GM23338 (cell line): ENCODE data around the gene ALG14. TPM values are rescaled to one million over a fixed set of nuclear protein-coding genes. Genes with fewer than 3 reads are reported as not detected.

ENCODE experiments used
- ATAC-seq: fragments of 200-7000 bp; cut with Tn5 transposase; 3 replicates; pipeline ENCODE4 v1.9.1; 2020
- DNase-seq: peaks from one replicate; pipeline ENCODE4 v3.0.0-alpha.2; 2015; ENCODE audit warnings: low spot score
- H2AFZ ChIP-seq: fragments of 200-600 bp; sonication (generic); 2 replicates; pipeline ENCODE4 v1.8.0; 2016; ENCODE audit warnings: antibody characterized with exemption, mild to moderate bottlenecking, moderate library complexity
- H3F3A ChIP-seq: fragments of 200-600 bp; sonication (generic); replicated peaks from 2 replicates; pipeline ENCODE4 v1.8.0; 2017; ENCODE audit warnings: antibody characterized with exemption, mixed run types, low read depth
- H3K27ac ChIP-seq: fragments of 200-600 bp; sonication (generic); 2 replicates; pipeline ENCODE4 v1.6.1; 2016; ENCODE audit warnings: low read depth
- H3K27me3 ChIP-seq: fragments of 200-600 bp; sonication (generic); 2 replicates; pipeline ENCODE4 v1.8.0; 2016; ENCODE audit warnings: mild to moderate bottlenecking, mixed run types, moderate library complexity; ENCODE audit not compliant: insufficient read depth
- H3K36me3 ChIP-seq: fragments of 200-600 bp; sonication (generic); 2 replicates; pipeline ENCODE4 v1.8.0; 2016; ENCODE audit warnings: mild to moderate bottlenecking; ENCODE audit not compliant: insufficient read depth
- H3K4me1 ChIP-seq: fragments of 200-600 bp; sonication (generic); 2 replicates; pipeline ENCODE4 v1.8.0; 2016; ENCODE audit warnings: mild to moderate bottlenecking, moderate library complexity; ENCODE audit not compliant: insufficient read depth
- H3K4me2 ChIP-seq: fragments of 200-600 bp; sonication (generic); 2 replicates; pipeline ENCODE4 v1.7.1; 2017; ENCODE audit warnings: mixed run types
- H3K4me3 ChIP-seq: fragments of 200-600 bp; sonication (generic); 2 replicates; pipeline ENCODE4 v1.6.1; 2016; ENCODE audit warnings: mixed run types
- H3K79me2 ChIP-seq: fragments of 200-600 bp; sonication (generic); replicated peaks from 2 replicates; pipeline ENCODE4 v1.8.0; 2017; ENCODE audit warnings: mild to moderate bottlenecking; ENCODE audit not compliant: insufficient read depth
- H3K9me2 ChIP-seq: fragments of 200-600 bp; sonication (generic); 2 replicates; pipeline ENCODE4 v1.8.0; 2017; ENCODE audit not compliant: insufficient read depth
- H4K20me1 ChIP-seq: fragments of 200-600 bp; sonication (generic); replicated peaks from 2 replicates; pipeline ENCODE4 v1.8.0; 2017; ENCODE audit warnings: mild to moderate bottlenecking; ENCODE audit not compliant: insufficient read depth
- H3K27ac Mint-ChIP-seq: 2 replicates; pipeline ENCODE4 v1.8.0; 2020; ENCODE audit warnings: inconsistent platforms, mild to moderate bottlenecking, moderate library complexity, mixed read lengths
- H3K27me3 Mint-ChIP-seq: 3 replicates; pipeline ENCODE4 v1.8.0; 2022; ENCODE audit warnings: low read depth, mild to moderate bottlenecking, moderate library complexity, mixed read lengths, inconsistent platforms; ENCODE audit not compliant: insufficient read depth, poor library complexity
- H3K36me3 Mint-ChIP-seq: 3 replicates; pipeline ENCODE4 v1.8.0; 2021; ENCODE audit warnings: low read depth, mild to moderate bottlenecking, inconsistent platforms, moderate library complexity, mixed read lengths
- H3K4me1 Mint-ChIP-seq: 3 replicates; pipeline ENCODE4 v1.8.0; 2020; ENCODE audit warnings: mild to moderate bottlenecking, inconsistent platforms, mixed read lengths
- H3K4me3 Mint-ChIP-seq: 3 replicates; pipeline ENCODE4 v1.8.0; 2021; ENCODE audit warnings: moderate library complexity, mild to moderate bottlenecking, inconsistent platforms, mixed read lengths
- H3K9me3 Mint-ChIP-seq: 3 replicates; pipeline ENCODE4 v1.8.0; 2020; ENCODE audit warnings: moderate library complexity, mild to moderate bottlenecking, inconsistent platforms, mixed read lengths
- CREB1 ChIP-seq: fragments of 250-450 bp; sonication (Bioruptor Pico); IDR thresholded peaks from 2 replicates; pipeline ENCODE4 v1.5.0; 2020; ENCODE audit warnings: low read depth, mild to moderate bottlenecking, moderate library complexity
- CTCF ChIP-seq, 2 experiments: fragments of 200-600 bp in 1 of 2; sonication (generic) in 1 of 2; conservative IDR thresholded peaks; 2 replicates each; pipeline versions ENCODE4 v1.5.1 to v1.6.1; 2016 to 2017; ENCODE audit warnings: antibody characterized with exemption in 2 of 2, low read depth in 2 of 2, mild to moderate bottlenecking in 2 of 2, moderate library complexity in 1 of 2
- ETS1 ChIP-seq: IDR thresholded peaks from 2 replicates; pipeline ENCODE4 v1.6.1; 2016; ENCODE audit warnings: antibody characterized with exemption
- EZH2 ChIP-seq: fragments of 200-600 bp; sonication (generic); IDR thresholded peaks from one replicate; pipeline ENCODE4 v1.8.0; 2017; ENCODE audit warnings: antibody characterized with exemption, mild to moderate bottlenecking, low read depth; ENCODE audit not compliant: unreplicated experiment
- EZH2phosphoT487 ChIP-seq: fragments of 200-600 bp; sonication (generic); IDR thresholded peaks from one replicate; pipeline ENCODE4 v1.8.1; 2018; ENCODE audit warnings: antibody characterized with exemption; ENCODE audit not compliant: unreplicated experiment
- JUNB ChIP-seq: IDR thresholded peaks from one replicate; pipeline ENCODE4 v1.6.1; 2016; ENCODE audit warnings: antibody characterized with exemption; ENCODE audit not compliant: unreplicated experiment
- POLR2AphosphoS5 ChIP-seq: IDR thresholded peaks from 2 replicates; pipeline ENCODE4 v1.6.1; 2016; ENCODE audit warnings: antibody characterized with exemption, low read depth
- REST ChIP-seq: IDR thresholded peaks from one replicate; pipeline ENCODE4 v1.6.1; 2018; ENCODE audit warnings: antibody characterized with exemption; ENCODE audit not compliant: unreplicated experiment
- STAT1 ChIP-seq: IDR thresholded peaks from one replicate; pipeline ENCODE4 v1.6.1; 2016; ENCODE audit warnings: antibody characterized with exemption; ENCODE audit not compliant: unreplicated experiment
- ZNF114 ChIP-seq: fragments of 250-450 bp; sonication (Bioruptor Pico); IDR thresholded peaks from 2 replicates; pipeline ENCODE4 v1.5.0; 2020; ENCODE audit warnings: mild to moderate bottlenecking, moderate library complexity
- ZNF462 ChIP-seq: fragments of 250-450 bp; sonication (Bioruptor Pico); IDR thresholded peaks from 2 replicates; pipeline ENCODE4 v1.5.0; 2020; ENCODE audit warnings: mild to moderate bottlenecking, moderate library complexity
- polyA plus RNA-seq: library from polyadenylated mRNA; unstranded; fragments of >200 nt; fragmentation: Nextera tagmentation; extraction: Ambion mirVana; gene quantifications from 2 replicates; pipeline ENCODE4 v1.2.1, GENCODE V29; 2016
- total RNA-seq: library from RNA; depleted of rRNA; stranded (reverse); fragments of >200 nt; shearing (Covaris generic); gene quantifications from 2 replicates; pipeline ENCODE4 v1.2.3, GENCODE V29; 2014

The ALG14 gene
- total and polyA plus RNA-seq, 2 experiments from 2014 or later, result 0.42 to 2.8 TPM

GRCh38 chr1:94929351-94930217 lies 143.2 kb downstream of the ALG14 start:
- TF ChIP-seq ZNF462 (no peak), JUNB (no peak), EZH2 (no peak), STAT1 (no peak), CTCF (conservative IDR thresholded peaks at IDR 0.05; ENCODE audit: low read depth in 2 of 2) (no peak), CREB1 (no peak), EZH2phosphoT487 (no peak), ETS1 (no peak), POLR2AphosphoS5 (no peak), REST (no peak), ZNF114 (no peak)
- ATAC-seq (no peak), DNase-seq (no peak)
- H3K4me3 Mint-ChIP-seq, result peak overlapping the region; percentile 89
- Histone ChIP-seq H3F3A (peaks cover 12% of the 10 kb centered on the region), H3K27me3 (no peaks in the 10 kb centered on the region), H3K4me1 (peaks cover 29% of the 10 kb centered on the region), H3K9me2 (peaks cover 6% of the 10 kb centered on the region; the same call in 1 of the 2 replicates), H3K4me3 (peak overlapping the region; percentile 92; the same call in 1 of the 2 replicates), H3K4me2 (peak overlapping the region; percentile 85), H4K20me1 (peaks cover 7% of the 10 kb centered on the region), H2AFZ (no peak overlapping the region), H3K79me2 (peaks cover 44% of the 10 kb centered on the region), H3K27ac (no peak overlapping the region), H3K36me3 (no peaks in the 10 kb centered on the region)
- peaks cover 39% of the 10 kb centered on the region for H3K4me1 Mint-ChIP-seq
- H3K36me3 Mint-ChIP-seq, result peaks cover 15% of the 10 kb centered on the region
- peaks cover 4% of the 10 kb centered on the region; the same call in 2 of the 3 replicates for H3K9me3 Mint-ChIP-seq
- peaks cover 17% of the 10 kb centered on the region for H3K27me3 Mint-ChIP-seq
- no peak overlapping the region for H3K27ac Mint-ChIP-seq
